IPS-11a (cell line): Measurements from ENCODE around the gene AMN.

Source experiments
- H3K4me3 ChIP-seq: one replicate; pipeline ENCODE4 v1.5.1; 2013; ENCODE audit warnings: low read depth, low read length, control low read depth

AMN gene

DNA sequence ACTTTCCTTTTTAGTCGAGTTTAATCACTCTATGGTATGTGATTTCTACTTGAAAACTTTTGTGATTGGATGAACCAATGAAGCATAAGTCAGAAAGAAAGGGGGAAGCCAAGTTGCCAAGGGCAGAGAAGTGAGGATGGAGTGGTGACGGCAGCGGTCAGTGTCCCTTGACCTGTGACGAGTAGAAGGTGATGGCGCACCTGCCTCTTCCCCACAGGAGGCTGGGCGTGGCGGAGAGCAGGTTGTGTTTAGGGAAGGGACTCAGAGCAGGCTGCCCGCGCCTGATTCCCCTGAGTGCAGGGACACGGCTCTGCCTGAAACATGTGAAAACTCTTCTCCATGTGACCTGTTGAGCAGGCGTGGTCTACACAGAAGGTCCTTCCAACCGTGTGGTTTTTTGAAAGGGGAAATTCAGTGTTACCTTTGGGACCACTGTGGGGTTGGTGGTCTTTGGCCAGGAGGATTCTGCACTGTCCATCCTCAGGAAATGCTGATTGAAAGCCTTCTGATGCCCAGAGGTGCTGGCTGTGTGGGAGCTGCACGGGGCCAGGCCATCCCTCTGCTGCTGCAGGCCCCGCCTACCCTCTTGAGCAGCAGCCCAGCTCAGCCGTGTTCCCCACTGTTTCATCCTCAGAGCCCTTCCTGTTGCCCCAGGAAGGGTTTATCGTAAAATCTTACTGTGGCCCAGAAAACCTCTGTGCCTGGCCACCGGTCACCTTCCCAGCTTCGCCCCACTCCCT, 23.5 kb upstream of the AMN start:
- H3K4me3 ChIP-seq = no peak overlapping the region

DNA sequence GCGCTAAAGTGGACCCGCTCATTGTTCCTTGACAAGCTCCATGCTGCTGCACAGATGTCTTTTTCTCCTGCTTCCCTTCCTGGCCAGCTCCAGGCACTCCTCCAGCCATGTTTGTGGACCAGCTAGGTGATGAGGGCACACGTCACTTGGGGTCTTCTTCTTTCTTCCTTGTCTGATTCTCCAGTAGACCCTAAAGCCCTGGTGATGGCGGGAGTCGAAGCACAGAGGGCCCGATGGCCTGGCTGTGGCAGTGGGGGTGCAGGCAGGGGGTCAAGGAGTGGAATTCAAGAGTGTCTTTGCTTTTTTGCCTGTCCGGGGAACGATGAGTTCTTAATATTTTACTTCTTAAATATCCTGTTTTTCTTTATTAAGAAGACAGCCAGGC, 23.0 kb upstream of the AMN start:
- no peak overlapping the region for H3K4me3 ChIP-seq

DNA sequence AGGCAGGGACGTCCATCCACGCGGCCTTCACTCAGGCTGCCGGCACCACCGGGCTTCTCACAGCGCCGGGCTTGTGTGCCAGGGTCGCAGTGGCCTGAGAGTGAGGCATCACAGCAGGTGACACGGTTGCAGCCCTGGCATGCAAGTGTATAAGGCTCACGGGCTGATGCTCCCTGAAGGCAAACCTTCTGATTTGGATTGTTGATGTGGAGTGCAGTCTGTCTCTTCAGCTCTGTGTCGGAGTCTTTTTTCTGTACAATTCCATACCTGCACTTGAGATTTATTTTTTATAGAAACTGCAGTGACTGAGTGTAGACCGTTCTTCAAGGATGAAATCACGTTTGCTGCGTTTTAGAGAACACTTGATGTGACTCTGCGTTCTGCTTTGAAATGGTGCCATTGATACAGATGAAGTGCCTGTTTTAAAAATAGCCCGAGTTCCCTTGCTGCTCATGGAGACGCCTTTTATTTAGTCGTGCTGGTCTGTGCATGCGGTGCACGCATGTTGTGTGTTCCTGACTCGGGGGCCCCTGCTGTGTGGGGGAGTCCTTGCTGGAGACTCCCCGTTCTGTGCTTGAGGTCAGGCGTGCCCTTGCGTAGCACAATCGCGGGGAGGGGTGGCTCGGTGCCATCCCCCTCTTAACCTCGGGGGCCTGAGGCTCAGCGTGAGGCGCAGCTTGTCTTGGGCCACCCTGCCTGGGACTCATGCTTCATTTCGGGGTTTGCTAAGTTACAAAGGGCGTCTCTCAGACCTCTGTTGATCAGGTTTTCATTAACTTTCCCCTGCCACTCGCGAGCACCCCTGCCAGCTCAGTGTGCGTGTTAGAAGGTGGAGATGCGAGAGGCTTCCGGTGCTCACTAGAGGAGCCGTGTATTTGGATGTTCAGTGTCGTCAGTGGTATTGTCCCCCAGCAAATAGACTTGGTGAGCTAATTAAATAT, 21.6 kb upstream of the AMN start:
- no peak overlapping the region for H3K4me3 ChIP-seq

DNA sequence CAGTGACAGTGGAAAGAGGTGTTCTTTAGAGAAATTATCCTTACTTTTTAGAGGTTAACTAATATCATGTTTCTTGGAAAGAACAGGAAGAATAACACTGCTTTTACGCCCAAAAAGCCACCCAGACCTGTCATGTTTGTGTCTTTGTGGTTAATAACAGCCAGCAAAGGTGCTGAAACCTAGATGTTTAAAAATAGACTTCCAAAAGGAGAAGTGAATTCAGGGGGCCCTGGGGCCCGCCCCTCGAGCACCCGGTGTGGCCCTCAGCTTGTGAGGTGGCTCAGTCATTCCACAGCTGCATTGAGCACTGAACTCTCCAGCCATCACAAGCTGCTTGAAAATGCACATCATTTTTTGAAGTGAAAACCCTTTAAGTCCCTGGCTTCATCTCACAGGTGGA, 20.8 kb upstream of the AMN start:
- H3K4me3 ChIP-seq = no peak overlapping the region

DNA sequence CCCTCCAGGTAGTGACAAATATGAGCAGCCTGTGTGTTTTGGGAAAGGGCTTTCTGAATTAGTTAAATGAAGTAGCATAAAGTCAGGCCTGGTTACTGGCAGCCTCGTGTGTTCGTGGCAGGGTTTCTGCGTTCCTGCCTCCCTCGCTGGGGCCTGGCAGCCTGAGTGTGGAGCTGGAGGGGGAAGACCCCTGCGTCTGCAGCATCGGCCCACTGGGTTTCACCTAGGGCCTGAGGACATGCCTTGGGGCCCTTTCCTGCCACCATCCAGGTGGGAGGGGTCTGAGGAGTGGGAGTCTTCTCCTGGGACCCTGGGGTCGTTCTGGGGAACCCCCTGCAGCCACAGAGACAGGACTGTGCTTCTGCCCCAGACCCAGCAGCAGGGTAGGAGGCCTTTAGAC, 20.4 kb upstream of the AMN start:
- no peak overlapping the region for H3K4me3 ChIP-seq

DNA sequence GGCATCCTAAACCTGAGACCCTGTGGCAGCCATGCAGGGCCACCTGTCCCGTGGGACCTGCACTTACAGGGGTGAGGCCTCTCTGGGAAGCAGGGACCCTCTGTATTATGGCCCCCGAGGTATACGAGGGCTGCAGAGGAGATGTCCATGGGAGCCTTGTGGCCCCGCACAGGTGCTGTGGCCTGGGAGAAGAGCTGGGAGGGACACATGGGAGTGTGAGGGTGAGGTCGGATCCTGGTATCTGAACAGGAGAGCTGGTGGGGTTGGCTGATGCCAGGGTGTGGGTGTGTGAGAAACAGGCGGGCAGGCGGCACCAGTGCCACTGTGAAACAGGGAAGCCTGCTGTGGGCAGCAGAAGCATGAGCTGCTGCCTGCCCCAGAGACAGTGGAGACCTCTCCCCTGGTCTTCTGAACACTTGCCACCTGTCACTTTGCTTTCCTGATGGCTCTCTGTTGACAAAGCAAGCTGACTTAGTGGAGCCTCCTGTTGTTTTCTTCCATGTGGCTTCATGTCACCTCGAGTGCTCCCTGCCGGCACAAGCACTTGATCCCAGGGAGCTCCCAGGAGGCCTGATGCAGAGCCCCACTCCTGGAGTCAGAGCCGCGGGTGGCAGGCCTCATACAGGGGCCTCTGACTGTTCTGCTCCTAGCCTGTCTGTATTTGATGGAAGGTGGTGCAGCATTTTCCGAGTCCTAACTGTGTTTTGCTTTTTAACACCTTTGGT, 19.8 kb upstream of the AMN start:
- no peak overlapping the region for H3K4me3 ChIP-seq

DNA sequence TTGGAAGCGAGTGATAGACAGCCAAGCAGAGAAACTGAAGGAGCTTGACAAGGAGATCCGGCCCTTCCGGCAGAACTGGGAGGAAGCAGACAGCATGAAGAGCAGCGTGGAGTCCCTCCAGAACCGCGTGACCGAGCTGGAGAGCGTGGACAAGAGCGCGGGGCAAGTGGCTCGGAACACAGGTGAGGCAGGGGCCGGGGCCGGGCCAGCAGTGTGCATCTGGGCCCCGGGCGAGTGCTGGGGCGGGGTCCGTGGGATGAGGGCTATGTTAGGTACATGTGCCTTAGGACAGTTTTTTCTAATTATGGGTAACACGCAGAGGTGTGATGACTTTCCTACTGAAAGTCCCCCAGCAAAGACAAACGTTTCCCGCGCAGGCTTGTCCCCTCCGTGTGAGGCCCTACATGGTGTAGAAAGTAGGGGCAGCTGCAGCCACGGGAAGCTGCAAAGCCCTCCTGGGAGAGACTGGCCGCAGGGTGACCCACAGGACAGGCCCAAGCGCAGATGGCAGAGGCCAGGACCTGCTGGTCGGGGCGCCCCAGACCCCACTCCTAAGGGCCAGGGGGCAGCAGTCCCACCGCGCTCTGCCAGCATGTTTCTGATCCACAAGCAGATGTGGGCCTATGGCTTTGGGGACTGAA, 19.1 kb upstream of the AMN start:
- H3K4me3 ChIP-seq = no peak overlapping the region

DNA sequence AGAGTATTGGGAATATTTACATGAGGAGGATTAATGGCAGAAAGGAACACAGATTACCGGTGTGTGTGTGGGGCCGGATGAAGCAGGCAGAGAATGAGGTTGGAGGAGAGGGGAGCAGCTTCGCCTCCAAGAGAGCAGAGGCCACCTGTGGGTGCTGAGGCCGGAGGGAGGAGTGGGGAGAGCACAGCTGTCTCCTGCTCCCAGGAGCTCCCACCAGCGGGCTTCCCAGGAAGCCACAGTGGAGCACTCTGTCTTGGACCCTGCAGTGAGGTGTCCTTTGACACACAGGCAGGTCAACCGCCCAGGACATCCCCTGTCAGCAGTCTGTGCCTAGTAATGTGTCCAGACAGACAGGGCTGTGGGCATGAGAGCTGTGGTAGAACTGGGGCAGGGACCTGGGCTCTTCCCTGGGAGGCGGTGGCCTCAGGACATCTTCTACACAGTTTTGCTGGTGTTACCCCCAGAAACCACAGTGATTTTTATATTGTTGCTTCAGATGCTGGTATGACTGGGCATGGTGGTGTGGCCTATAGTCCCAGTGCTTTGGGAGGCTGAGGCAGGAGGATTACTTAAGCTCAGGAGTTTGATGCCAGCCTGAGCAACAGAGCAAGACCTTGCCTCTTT, 18.5 kb upstream of the AMN start:
- H3K4me3 ChIP-seq = no peak overlapping the region

DNA sequence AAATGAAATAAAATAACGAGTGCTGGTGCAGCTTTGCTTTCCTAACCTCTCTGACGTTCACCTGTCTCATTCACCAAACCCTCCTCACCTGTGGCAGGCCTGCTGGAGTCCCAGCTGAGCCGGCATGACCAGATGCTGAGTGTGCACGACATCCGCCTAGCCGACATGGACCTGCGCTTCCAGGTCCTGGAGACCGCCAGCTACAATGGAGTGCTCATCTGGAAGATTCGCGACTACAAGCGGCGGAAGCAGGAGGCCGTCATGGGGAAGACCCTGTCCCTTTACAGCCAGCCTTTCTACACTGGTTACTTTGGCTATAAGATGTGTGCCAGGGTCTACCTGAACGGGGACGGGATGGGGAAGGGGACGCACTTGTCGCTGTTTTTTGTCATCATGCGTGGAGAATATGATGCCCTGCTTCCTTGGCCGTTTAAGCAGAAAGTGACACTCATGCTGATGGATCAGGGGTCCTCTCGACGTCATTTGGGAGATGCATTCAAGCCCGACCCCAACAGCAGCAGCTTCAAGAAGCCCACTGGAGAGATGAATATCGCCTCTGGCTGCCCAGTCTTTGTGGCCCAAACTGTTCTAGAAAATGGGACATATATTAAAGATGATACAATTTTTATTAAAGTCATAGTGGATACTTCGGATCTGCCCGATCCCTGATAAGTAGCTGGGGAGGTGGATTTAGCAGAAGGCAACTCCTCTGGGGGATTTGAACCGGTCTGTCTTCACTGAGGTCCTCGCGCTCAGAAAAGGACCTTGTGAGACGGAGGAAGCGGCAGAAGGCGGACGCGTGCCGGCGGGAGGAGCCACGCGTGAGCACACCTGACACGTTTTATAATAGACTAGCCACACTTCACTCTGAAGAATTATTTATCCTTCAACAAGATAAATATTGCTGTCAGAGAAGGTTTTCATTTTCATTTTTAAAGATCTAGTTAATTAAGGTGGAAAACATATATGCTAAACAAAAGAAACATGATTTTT, 17.1 kb upstream of the AMN start:
- no peak overlapping the region for H3K4me3 ChIP-seq

DNA sequence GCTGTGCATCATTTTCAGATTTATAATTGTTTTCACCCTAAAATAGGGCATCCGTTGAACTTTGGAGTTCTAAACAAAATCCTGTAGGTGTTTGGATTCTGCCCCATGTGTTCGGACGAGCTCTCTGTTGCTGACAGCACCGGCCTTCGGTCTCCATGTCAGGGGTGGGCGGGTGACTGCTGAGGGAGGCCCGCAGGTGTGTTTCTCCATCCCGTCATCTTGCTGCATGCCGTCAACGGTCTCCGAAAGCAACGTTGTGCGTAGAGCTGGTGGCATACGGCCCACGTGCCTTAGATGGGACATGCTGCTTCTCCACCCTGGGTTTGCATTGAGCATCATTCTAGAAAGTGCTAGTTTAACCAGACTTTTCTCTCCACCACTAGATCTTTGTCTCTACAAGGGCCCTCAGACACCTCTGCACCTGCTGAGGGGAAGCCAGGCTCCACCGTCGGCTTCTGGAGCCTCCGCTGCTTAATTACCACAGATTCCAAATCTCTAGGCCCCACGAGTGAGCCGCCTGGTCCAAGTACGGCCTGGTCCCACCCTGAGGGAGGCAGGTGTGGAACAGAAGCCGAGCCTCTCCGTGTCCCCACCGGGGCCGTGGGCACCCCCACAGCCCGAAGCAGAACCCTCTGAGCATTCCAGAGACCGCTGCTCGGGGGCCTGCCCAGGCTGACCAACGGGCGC, 15.7 kb upstream of the AMN start:
- H3K4me3 ChIP-seq = no peak overlapping the region

DNA sequence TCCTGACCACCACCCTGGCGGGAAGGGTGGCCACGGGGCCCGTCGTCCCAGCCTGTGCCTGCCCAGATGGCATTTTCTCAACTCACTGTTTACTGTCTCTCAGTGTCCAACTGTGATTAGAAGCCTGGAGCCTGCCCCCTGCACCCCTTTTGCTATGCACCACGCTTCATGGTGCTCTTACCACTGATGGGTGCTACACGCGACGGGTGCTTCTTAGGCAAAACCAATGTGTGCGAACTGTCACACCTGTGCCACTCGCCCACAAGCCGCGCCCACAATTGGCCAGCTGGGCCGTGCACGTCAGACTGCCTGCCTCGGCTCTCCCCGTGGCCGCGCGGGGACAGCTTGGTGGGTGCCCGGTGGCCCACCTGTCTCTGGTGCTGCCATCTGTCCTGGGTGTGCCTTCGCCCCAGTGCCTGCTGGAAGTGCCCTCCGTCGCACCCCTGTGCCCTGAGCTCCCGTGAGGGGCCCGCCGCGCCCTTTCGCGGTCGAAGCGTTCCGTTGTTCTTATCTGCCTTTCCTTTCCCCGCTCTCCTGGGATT, 15.1 kb upstream of the AMN start:
- no peak overlapping the region for H3K4me3 ChIP-seq

DNA sequence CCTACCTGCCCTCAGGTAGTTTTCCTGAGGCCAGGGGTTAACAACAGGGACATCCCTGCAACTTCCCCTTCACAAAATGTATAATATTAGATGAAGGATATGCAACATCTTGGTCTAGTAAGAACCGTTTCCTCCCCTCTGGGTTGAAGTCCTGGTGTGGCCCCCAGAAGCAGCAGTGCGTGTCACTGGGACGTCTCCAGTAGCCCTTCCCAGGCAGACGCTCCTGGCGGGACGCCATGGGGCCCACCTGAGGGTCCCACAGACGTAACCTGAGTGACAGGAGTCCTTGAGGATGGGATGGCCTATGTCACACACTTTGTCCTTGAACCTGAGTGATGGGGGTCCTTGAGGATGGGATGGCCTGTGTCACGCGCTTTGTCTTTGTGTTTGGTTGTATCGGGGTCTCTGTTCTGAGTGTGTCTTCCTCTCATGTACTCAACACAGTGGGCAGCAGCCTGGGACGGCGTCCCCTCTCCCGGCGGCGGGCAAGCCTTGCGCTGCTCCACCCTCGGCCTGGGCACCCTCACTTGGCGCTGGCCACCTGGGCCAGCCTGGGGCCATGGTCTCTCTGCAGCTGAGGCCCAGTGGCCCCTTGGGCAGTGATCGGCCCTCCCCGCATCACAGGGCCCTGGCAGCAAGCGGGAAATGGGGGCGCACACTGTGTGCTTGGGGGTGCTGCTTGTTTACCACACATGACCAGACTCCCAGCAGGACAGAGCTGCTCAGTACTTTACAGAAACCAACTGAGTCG, 14.3 kb upstream of the AMN start:
- H3K4me3 ChIP-seq = no peak overlapping the region

DNA sequence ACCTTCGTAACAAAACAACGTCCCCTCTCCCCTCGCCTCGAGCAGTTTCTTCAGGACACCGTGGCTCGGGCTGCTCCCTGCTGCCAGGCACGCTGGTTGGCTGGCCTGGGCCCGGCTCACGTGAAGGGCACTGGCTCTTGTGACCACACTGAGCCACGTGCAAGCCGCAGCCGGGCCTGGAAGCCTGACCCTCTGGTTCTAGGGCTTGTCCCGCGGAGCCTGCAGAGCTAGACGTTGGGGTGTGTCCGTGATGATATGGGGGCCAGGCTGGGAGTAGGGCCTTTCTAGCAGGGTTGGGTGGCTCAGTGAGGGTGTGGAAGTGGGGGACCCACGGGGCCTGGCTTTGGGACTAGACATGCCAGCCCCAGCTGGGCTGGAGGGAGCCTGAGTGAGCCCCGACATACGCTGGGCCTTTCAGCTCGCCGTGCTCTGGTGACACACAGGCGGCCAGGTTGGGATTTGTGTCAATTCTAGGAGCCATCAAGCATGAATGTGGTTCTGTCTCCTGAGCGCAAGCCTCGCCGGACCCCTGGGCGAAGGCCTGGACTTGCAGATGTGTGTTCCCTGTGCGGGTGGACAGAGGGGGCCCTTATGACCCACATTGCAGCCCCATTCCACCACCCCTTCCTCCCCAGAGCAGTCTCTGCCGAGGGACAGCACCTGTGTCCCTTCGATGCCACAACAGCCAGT, 13.6 kb upstream of the AMN start:
- H3K4me3 ChIP-seq = no peak overlapping the region

DNA sequence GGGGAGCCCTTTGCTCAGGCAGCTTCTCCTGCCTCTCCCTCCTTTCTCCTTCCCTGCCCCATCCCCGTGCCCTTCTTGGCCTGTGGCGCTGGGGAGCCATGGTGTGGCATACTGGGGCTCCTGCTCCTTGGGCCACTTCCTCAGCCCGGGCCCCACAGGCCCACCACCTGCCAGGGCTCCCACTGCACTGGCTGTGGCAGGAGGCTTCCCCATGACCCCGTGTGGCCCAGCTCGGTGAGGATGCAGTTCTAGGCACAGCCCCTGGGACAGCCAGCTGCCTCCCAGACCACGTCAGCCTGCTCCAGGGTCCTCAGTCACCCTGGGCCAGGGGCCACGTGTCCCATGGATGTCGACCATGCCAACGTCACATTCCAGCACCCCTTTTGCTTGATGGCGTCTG, 13.0 kb upstream of the AMN start:
- H3K4me3 ChIP-seq = no peak overlapping the region

DNA sequence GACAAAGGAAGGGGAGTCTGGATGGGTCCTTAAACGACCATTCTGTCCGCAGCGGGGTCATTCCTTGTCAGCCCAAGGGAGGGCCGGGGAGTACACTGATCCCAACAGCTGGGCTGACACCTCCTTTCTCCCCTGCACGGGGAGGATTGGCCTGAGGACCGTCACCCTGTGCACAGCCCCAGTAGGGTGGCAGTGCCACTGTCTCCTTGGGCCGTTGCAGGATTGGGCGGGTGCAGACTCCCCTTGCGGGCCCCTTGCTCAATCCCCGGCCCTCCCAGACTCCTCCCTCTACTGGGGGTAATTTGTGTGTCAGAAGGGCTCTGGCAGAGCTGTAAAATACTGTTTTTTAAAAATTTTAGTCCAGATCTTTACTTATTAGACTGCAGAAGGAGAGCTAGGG, 12.6 kb upstream of the AMN start:
- H3K4me3 ChIP-seq = no peak overlapping the region

DNA sequence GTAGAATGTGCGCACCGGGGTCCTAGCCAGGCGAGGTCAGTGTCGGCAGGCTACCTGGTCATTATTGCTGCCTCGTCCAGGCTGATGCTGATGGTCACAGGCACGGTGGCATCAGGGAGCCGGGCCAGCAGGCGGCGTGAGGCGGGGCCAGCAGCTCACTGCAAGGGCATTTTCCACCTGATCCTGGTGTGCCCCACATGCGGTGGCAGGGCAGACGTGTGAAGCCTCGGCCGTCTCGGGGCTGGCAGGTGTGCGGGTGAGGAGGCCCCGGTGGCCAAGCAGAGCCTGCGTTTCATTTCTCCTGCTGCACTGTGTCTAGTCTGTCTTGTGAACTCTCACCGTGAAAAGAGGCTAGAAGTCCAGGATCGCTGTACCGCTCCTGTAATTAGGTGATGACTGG, 12.0 kb upstream of the AMN start:
- no peak overlapping the region for H3K4me3 ChIP-seq

DNA sequence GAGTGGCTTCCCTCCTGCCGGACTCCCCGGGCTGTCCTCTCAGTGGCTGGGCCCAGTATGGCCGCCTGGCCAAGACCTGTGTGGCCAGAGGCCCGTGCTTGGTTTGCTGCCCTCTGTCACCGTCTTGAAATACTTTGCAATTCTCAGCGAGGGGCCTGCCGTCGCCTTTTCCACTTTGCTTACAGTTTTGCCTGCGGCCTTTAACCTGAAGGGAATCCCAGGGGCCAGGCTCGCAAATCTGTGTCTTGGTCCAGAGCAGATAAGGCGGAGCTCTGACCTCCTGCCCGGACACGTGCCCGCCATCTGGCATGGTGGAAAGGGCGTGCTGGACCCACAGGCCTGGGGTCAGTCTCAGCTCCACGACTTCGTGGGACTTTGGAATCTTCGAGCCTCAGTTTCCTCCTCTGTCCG, 10.9 kb upstream of the AMN start:
- no peak overlapping the region for H3K4me3 ChIP-seq
